ENCODE results near the gene MXD3.

- TF ChIP-seq GATA2 (IDR thresholded peaks at IDR 0.05; ENCODE audit: low read depth, low read length) (no peak), GATA3 (IDR thresholded peaks at IDR 0.05; ENCODE audit: low read depth, low read length) (no peak)
Observed at GRCh38 chr5:177350776-177351391, 39.2 kb upstream of the MXD3 start.

All from SH-SY5Y (cell line).